Measurements from ENCODE around the gene OSM. TPM values are rescaled to one million over a fixed set of nuclear protein-coding genes. Genes with fewer than 3 reads are reported as not detected.

The OSM gene
- total and polyA plus RNA-seq, 2 experiments from 2014 or later: not detected

DNA sequence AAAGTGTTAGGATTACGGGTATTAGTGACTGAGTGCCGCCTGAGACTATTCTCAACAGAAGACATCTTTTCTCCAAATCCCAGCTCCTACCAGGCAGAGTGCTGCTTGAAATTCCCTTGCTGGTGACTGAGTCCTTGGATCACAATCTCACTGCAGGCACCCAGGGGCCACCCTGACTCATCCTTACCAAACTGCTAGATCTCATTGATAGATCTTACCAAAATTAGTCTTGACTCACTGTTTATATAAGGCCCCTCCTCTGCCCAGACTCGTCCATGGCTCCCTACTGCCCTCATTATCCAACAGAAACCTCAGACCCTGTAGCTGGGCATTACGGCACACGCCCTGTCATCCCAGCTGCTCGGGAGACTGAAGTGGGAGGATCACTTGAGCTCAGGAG, 45.4 kb upstream of the OSM start:
- Mint-ChIP-seq H3K4me3 (no peak overlapping the region), H3K27me3 (ENCODE audit: insufficient read depth, low read depth, poor library complexity) (peaks cover 3% of the 10 kb centered on the region), H3K9me3 (no peaks in the 10 kb centered on the region), H3K36me3 (ENCODE audit: low read depth) (no peaks in the 10 kb centered on the region), H3K27ac (no peak overlapping the region), H3K4me1 (peaks cover 11% of the 10 kb centered on the region)
- peaks cover 4% of the 10 kb centered on the region; the same call in 1 of the 2 replicates for H3K4me1 ChIP-seq (ENCODE audit: insufficient read depth)
- no peaks in the 10 kb centered on the region for H3K9me2 ChIP-seq (ENCODE audit: insufficient read depth)
- H3K27me3 ChIP-seq (ENCODE audit: insufficient read depth): no peaks in the 10 kb centered on the region
- H3K4me2 ChIP-seq: no peak overlapping the region
- no peak overlapping the region for H2AFZ ChIP-seq
- H3F3A ChIP-seq (replicated peaks; ENCODE audit: low read depth): no peaks in the 10 kb centered on the region
- TF ChIP-seq STAT1 (IDR thresholded peaks at IDR 0.05; ENCODE audit: unreplicated experiment) (no peak), NANOG (IDR thresholded peaks at IDR 0.05; ENCODE audit: borderline replicate concordance) (no peak), JUNB (IDR thresholded peaks at IDR 0.05; ENCODE audit: unreplicated experiment) (no peak), ZNF114 (CRISPR knock-in tag; IDR thresholded peaks at IDR 0.05) (no peak), ZNF331 (CRISPR knock-in tag; IDR thresholded peaks at IDR 0.05; ENCODE audit: low read depth) (no peak), POLR2AphosphoS5 (IDR thresholded peaks at IDR 0.05; ENCODE audit: low read depth) (no peak), CREB1 (CRISPR knock-in tag; IDR thresholded peaks at IDR 0.05; ENCODE audit: low read depth) (no peak), EZH2phosphoT487 (IDR thresholded peaks at IDR 0.05; ENCODE audit: unreplicated experiment) (no peak), EZH2 (IDR thresholded peaks at IDR 0.05; ENCODE audit: low read depth, unreplicated experiment) (no peak)
- TF ChIP-seq, protein P1, sequence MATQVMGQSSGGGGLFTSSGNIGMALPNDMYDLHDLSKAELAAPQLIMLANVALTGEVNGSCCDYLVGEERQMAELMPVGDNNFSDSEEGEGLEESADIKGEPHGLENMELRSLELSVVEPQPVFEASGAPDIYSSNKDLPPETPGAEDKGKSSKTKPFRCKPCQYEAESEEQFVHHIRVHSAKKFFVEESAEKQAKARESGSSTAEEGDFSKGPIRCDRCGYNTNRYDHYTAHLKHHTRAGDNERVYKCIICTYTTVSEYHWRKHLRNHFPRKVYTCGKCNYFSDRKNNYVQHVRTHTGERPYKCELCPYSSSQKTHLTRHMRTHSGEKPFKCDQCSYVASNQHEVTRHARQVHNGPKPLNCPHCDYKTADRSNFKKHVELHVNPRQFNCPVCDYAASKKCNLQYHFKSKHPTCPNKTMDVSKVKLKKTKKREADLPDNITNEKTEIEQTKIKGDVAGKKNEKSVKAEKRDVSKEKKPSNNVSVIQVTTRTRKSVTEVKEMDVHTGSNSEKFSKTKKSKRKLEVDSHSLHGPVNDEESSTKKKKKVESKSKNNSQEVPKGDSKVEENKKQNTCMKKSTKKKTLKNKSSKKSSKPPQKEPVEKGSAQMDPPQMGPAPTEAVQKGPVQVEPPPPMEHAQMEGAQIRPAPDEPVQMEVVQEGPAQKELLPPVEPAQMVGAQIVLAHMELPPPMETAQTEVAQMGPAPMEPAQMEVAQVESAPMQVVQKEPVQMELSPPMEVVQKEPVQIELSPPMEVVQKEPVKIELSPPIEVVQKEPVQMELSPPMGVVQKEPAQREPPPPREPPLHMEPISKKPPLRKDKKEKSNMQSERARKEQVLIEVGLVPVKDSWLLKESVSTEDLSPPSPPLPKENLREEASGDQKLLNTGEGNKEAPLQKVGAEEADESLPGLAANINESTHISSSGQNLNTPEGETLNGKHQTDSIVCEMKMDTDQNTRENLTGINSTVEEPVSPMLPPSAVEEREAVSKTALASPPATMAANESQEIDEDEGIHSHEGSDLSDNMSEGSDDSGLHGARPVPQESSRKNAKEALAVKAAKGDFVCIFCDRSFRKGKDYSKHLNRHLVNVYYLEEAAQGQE (IDR thresholded peaks at IDR 0.05; ENCODE audit: unreplicated experiment): no peak
- TF ChIP-seq, protein P2, sequence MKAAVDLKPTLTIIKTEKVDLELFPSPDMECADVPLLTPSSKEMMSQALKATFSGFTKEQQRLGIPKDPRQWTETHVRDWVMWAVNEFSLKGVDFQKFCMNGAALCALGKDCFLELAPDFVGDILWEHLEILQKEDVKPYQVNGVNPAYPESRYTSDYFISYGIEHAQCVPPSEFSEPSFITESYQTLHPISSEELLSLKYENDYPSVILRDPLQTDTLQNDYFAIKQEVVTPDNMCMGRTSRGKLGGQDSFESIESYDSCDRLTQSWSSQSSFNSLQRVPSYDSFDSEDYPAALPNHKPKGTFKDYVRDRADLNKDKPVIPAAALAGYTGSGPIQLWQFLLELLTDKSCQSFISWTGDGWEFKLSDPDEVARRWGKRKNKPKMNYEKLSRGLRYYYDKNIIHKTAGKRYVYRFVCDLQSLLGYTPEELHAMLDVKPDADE (IDR thresholded peaks at IDR 0.05): no peak
- TF ChIP-seq, protein P3, sequence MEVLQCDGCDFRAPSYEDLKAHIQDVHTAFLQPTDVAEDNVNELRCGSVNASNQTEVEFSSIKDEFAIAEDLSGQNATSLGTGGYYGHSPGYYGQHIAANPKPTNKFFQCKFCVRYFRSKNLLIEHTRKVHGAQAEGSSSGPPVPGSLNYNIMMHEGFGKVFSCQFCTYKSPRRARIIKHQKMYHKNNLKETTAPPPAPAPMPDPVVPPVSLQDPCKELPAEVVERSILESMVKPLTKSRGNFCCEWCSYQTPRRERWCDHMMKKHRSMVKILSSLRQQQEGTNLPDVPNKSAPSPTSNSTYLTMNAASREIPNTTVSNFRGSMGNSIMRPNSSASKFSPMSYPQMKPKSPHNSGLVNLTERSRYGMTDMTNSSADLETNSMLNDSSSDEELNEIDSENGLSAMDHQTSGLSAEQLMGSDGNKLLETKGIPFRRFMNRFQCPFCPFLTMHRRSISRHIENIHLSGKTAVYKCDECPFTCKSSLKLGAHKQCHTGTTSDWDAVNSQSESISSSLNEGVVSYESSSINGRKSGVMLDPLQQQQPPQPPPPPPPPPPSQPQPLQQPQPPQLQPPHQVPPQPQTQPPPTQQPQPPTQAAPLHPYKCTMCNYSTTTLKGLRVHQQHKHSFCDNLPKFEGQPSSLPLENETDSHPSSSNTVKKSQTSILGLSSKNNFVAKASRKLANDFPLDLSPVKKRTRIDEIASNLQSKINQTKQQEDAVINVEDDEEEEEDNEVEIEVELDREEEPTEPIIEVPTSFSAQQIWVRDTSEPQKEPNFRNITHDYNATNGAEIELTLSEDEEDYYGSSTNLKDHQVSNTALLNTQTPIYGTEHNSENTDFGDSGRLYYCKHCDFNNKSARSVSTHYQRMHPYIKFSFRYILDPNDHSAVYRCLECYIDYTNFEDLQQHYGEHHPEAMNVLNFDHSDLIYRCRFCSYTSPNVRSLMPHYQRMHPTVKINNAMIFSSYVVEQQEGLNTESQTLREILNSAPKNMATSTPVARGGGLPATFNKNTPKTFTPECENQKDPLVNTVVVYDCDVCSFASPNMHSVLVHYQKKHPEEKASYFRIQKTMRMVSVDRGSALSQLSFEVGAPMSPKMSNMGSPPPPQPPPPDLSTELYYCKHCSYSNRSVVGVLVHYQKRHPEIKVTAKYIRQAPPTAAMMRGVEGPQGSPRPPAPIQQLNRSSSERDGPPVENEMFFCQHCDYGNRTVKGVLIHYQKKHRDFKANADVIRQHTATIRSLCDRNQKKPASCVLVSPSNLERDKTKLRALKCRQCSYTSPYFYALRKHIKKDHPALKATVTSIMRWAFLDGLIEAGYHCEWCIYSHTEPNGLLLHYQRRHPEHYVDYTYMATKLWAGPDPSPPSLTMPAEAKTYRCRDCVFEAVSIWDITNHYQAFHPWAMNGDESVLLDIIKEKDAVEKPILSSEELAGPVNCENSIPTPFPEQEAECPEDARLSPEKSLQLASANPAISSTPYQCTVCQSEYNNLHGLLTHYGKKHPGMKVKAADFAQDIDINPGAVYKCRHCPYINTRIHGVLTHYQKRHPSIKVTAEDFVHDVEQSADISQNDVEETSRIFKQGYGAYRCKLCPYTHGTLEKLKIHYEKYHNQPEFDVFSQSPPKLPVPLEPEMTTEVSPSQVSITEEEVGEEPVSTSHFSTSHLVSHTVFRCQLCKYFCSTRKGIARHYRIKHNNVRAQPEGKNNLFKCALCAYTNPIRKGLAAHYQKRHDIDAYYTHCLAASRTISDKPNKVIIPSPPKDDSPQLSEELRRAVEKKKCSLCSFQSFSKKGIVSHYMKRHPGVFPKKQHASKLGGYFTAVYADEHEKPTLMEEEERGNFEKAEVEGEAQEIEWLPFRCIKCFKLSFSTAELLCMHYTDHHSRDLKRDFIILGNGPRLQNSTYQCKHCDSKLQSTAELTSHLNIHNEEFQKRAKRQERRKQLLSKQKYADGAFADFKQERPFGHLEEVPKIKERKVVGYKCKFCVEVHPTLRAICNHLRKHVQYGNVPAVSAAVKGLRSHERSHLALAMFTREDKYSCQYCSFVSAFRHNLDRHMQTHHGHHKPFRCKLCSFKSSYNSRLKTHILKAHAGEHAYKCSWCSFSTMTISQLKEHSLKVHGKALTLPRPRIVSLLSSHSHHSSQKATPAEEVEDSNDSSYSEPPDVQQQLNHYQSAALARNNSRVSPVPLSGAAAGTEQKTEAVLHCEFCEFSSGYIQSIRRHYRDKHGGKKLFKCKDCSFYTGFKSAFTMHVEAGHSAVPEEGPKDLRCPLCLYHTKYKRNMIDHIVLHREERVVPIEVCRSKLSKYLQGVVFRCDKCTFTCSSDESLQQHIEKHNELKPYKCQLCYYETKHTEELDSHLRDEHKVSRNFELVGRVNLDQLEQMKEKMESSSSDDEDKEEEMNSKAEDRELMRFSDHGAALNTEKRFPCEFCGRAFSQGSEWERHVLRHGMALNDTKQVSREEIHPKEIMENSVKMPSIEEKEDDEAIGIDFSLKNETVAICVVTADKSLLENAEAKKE (CRISPR knock-in tag; IDR thresholded peaks at IDR 0.05): no peak
- TF ChIP-seq, protein P4, sequence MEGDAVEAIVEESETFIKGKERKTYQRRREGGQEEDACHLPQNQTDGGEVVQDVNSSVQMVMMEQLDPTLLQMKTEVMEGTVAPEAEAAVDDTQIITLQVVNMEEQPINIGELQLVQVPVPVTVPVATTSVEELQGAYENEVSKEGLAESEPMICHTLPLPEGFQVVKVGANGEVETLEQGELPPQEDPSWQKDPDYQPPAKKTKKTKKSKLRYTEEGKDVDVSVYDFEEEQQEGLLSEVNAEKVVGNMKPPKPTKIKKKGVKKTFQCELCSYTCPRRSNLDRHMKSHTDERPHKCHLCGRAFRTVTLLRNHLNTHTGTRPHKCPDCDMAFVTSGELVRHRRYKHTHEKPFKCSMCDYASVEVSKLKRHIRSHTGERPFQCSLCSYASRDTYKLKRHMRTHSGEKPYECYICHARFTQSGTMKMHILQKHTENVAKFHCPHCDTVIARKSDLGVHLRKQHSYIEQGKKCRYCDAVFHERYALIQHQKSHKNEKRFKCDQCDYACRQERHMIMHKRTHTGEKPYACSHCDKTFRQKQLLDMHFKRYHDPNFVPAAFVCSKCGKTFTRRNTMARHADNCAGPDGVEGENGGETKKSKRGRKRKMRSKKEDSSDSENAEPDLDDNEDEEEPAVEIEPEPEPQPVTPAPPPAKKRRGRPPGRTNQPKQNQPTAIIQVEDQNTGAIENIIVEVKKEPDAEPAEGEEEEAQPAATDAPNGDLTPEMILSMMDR (conservative IDR thresholded peaks at IDR 0.05; ENCODE audit: low read depth in 2 of 2): no peak
- DNase-seq (ENCODE audit: low spot score): no peak
- no peak overlapping the region for H3K4me3 ChIP-seq
- H3K79me2 ChIP-seq (replicated peaks; ENCODE audit: insufficient read depth): no peaks in the 10 kb centered on the region
- peaks cover 3% of the 10 kb centered on the region for H4K20me1 ChIP-seq (replicated peaks; ENCODE audit: insufficient read depth)
- H3K36me3 ChIP-seq (ENCODE audit: insufficient read depth): no peaks in the 10 kb centered on the region
- no peak overlapping the region for H3K27ac ChIP-seq (ENCODE audit: low read depth)
- no peak for ATAC-seq

Data from GM23338 (cell line).